ENCODE results near the gene CENPE.
A peak's percentile ranks its signal among the peaks of the same experiment; 100 is the strongest.
"Not testable (repeated sequence)": the region's sequence is repeated elsewhere in the genome, so short reads cannot be mapped to it uniquely, and the experiment has no call there.

Gene CENPE, protein sequence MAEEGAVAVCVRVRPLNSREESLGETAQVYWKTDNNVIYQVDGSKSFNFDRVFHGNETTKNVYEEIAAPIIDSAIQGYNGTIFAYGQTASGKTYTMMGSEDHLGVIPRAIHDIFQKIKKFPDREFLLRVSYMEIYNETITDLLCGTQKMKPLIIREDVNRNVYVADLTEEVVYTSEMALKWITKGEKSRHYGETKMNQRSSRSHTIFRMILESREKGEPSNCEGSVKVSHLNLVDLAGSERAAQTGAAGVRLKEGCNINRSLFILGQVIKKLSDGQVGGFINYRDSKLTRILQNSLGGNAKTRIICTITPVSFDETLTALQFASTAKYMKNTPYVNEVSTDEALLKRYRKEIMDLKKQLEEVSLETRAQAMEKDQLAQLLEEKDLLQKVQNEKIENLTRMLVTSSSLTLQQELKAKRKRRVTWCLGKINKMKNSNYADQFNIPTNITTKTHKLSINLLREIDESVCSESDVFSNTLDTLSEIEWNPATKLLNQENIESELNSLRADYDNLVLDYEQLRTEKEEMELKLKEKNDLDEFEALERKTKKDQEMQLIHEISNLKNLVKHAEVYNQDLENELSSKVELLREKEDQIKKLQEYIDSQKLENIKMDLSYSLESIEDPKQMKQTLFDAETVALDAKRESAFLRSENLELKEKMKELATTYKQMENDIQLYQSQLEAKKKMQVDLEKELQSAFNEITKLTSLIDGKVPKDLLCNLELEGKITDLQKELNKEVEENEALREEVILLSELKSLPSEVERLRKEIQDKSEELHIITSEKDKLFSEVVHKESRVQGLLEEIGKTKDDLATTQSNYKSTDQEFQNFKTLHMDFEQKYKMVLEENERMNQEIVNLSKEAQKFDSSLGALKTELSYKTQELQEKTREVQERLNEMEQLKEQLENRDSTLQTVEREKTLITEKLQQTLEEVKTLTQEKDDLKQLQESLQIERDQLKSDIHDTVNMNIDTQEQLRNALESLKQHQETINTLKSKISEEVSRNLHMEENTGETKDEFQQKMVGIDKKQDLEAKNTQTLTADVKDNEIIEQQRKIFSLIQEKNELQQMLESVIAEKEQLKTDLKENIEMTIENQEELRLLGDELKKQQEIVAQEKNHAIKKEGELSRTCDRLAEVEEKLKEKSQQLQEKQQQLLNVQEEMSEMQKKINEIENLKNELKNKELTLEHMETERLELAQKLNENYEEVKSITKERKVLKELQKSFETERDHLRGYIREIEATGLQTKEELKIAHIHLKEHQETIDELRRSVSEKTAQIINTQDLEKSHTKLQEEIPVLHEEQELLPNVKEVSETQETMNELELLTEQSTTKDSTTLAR (N-terminal part only)

DNA sequence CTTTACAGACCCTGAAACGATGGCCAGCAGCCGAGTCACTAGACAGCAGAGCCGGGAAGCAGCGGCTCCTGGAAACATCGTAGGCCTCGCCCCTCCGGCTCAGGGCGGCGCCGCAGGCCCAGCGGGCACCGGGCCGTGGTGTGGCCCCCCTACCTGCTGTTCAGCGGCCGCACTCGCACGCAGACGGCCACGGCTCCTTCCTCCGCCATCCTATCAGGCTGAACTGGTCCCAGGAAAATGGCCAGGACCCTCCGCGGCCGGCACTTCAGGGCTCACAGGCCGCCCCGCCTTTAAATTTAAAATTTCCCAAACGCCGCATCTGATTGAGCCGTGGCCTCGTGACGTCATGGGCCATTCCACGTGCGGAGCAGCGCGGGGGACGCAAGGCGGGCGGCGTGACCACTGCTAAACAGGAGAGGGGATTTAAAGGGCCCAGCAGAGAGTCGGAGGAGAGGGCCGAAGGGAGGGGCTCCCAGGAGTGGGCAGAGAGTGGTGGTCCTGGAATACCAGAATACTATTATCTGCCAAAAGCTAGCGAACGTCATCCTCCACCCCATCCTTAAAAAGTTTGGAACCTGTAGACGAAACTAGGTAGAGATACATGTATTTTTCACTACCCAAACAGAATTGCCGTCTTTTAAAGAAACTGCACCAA, at the start of gene CENPE:
Gene CENPE (minus strand): TSS at position 233 of the 655 bp plus-strand sequence. CDS start 24 bp downstream, at position 209.
- DNase-seq (ENCODE audit: low read depth, low spot score) = peak; percentile 95

DNA sequence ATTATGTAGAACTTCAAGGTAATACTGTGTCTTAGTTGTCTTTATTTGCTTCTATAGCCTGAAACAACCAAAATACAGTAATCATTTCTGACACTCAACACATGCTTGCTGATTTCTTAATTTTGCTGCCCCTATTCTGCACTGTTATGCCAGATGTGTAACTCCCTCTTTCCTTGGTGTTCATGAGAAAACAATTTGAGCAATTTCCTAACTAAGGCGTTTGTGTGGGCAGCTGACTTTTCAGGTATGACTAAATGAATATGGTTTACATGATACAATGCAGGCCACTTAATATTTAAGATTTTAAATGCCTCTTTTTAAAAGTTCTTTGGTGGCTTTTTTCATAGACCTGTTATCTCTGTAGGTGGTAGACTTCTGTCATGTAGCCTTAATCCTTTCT, 46.1 kb upstream of the CENPE start:
- DNase-seq (ENCODE audit: low read depth, low spot score) = no peak

DNA sequence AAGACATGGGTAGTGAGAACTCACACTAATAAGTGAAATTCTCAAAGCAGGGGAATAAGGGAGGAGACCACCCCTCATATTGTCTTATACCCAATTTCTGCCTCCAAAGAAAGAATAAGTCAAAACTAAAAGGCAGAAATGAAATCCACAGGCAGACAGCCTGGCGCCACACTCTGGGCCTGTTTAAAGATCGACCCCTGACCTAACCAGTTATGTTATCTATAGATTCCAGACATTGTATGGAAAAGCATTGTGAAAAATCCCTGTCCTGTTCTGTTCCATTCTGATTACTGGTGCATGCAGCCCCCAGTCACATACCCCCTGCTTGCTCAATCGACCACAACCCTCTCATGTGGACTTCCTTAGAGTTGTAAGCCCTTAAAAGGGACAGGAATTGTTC, 32.8 kb upstream of the CENPE start:
- DNase-seq (ENCODE audit: low read depth, low spot score) = not testable (repeated sequence)

DNA sequence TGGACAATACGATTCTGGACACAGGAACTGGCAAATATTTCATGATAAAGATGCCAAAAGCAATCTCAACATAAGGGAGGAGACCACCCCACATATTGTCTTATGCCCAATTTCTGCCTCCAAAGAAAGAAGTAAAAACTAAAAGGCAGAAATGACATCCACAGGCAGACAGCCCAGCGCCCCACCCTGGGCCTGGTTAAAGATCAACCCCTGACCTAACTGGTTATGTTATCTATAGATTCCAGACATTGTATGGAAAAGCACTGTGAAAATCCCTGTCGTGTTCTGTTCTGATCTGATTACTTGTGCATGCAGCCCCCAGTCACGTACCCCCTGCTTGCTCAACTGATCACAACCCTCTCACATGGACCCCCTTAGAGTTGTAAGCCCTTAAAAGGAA, 25.4 kb upstream of the CENPE start:
- DNase-seq (ENCODE audit: low read depth, low spot score) = not testable (repeated sequence)

GRCh38 chr4:103207673-103208072, 9.5 kb upstream of the CENPE start:
- no peak for DNase-seq (ENCODE audit: low read depth, low spot score)

- peak; percentile 16 for DNase-seq (ENCODE audit: low read depth, low spot score)
Measured at GRCh38 chr4:103204111-103204510, 6.0 kb upstream of the CENPE start.

- no peak for DNase-seq (ENCODE audit: low read depth, low spot score)
Measured at GRCh38 chr4:103201724-103202123, 3.6 kb upstream of the CENPE start.

GRCh38 chr4:103201253-103201652, 3.1 kb upstream of the CENPE start:
- no peak for DNase-seq (ENCODE audit: low read depth, low spot score)

DNA sequence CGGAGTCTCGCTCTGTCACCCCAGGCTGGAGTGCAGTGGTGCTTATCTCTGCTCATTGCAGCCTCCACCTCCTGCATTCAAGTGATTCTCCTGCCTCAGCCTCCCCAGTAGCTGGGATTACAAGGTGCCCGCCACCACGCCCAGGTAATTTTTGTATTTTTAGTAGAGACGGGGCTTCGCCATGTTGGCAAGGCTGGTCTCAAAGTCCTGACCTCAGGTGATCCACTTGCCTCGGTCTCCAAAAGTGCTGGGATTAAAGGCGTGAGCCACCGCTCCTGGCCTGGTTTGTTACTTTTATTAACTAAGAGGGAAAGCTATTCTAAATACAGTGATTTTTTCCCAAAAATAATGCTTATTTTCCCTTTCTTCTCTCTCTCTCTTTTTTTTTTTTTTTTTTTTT, 866 bp upstream of the CENPE start:
- DNase-seq (ENCODE audit: low read depth, low spot score) = no peak

DNA sequence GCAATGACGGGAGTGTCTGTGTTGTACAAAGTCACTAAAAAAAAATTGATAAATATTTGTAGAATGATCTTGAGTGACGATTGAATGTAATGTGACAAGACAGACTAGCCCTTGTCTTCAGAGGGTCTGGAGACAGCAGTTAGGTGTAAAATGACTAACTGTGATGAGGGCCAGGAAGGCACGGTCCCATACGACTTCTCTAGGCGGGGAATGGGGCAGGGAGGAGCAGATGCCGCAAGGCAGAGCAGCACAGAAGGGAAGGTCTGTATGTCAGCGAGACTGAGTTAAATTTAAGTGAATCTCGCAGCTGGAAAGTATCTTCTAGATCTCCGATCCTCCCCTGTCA, 405 bp downstream of the CENPE start:
- no peak for DNase-seq (ENCODE audit: low read depth, low spot score)

DNA sequence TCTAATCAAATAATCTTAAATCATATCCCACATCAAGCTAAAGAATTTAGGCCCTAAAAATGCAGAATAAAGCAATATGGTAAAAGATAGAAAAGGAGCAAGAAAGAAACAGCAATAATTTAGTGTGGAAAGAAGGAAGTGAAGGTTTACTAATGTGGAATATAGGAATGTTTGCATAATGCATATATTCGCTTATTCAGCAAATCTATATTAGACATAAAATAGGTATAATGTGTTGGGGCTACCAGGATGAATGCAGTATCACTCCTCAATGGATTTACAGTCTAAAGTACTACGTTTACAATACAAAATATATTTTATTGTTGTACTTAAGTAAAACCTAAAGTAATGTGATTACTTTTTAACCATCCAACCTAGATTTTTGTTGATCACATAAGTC, 4.7 kb downstream of the CENPE start:
- DNase-seq (ENCODE audit: low read depth, low spot score) = no peak

GRCh38 chr4:103171006-103171405, 27.1 kb downstream of the CENPE start:
- no peak for DNase-seq (ENCODE audit: low read depth, low spot score)

- DNase-seq (ENCODE audit: low read depth, low spot score) = not testable (repeated sequence)
Measured at GRCh38 chr4:103169750-103170149, 28.4 kb downstream of the CENPE start.

DNA sequence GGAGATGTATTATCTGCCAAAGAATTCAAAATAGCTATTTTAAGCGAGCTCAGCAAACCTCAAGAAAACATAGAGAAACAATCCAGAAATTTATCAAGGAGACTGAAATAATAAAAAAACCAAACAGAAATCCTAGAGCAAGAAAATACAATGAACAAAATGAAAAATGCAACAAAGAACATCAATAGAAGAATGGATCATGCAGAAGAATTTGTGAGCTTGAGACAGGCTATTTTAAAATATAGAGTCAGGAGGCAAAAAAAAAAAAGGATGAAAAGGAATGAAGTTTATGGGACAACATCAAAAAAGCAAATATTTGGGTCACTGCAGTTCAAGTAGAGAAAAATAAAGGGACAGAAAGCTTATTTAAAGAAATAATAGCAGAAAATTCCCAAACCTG, 29.1 kb downstream of the CENPE start:
- no peak for DNase-seq (ENCODE audit: low read depth, low spot score)

DNA sequence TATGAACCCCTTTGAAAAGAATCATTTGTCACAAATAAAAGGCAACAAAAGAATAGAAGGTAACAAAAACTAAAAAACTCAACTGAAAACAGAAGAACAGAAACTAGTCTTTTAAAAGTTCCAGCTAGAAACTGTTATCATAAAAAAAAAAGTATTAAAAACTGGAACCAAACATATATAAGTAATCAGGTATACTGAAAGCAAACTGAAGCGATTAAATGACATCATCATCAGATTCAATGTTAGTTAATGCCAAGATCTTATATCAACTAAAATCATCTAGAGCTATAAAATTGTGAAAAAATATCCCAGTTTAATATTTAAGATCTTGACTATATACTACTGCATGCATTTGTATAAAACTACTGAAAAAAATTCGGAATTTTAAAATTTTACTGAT, 36.0 kb downstream of the CENPE start:
- no peak for DNase-seq (ENCODE audit: low read depth, low spot score)

GRCh38 chr4:103158760-103159159, 39.4 kb downstream of the CENPE start:
- no peak for DNase-seq (ENCODE audit: low read depth, low spot score)

DNA sequence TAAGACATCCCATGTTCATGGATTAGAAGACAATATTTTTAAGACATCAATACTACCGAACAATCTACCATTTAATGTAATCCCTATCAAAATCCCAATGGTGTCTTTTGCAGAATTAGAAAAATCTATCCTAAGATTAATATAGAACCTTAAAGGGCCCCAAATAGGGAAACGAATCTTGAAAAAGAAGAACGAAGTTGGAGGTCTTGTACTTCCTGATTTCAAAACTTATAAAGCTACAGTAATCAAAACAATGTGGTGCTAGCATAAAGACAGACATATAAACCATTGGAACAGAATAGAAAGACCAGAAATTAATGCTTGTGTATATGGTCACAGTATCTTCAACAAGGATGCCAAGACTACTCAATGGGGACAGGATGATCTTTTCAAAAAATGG, 42.0 kb downstream of the CENPE start:
- DNase-seq (ENCODE audit: low read depth, low spot score) = no peak

- DNase-seq (ENCODE audit: low read depth, low spot score) = no peak
Measured at GRCh38 chr4:103152381-103152780, 45.8 kb downstream of the CENPE start.

- no peak for DNase-seq (ENCODE audit: low read depth, low spot score)
Measured at GRCh38 chr4:103150677-103151076, 47.5 kb downstream of the CENPE start.

DNA sequence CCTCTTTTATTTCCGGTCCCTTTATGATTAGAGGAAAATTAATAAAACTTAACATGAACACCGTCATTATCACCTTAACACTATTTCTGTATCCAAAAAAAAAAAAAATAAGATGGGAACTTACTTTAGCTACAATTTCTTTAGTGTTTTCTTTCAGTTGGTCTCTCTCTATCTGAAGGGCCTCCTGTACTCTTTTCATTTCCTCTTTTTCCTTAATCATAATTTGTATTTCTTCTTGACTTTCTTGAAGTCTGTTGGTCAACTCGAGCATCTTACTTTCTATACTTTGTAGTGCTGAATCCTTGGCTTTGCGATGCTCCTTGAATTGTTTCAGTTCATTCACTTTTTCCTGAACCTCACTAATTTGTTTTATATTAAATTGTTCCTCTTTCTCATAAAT, 53.2 kb downstream of the CENPE start:
- DNase-seq (ENCODE audit: low read depth, low spot score) = no peak

DNA sequence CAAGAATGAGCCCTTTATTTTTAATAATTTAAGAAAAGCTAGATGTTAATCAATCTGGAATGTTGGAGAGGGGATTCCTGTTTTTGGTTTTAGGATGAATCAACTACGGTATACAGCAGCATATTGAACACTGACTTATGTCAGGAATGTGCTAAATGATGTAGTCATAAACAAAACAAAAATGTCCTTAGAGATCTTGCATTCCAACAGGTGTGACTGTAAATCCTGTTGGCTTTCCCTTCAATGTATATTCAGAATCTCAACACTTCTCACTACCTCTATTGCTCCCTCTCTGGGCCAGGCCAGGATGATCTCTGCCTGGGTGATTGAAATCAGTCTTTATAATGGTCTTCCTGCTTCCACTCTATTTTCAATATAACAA, 60.7 kb downstream of the CENPE start:
- DNase-seq (ENCODE audit: low read depth, low spot score) = peak; percentile 25
